ENCODE data around the gene LEFTY1. TPM values are rescaled to one million over a fixed set of nuclear protein-coding genes. Genes with fewer than 3 reads are reported as not detected.

Gene LEFTY1
- total and polyA plus RNA-seq, 9 of the 15 experiments (the other 6 are each of a cell fraction or from before 2014, with no cell fraction given), result 0.07 to 0.24 (median 0.17) TPM; not detected in 5

GRCh38 chr1:225923692-225924555 is 35.0 kb upstream of the LEFTY1 start, which contains the start of gene PYCR2 (continued):
- peak; percentile 98 to 99 for TF ChIP-seq MNT (conservative IDR thresholded peaks at IDR 0.05)
- TF ChIP-seq E2F5 (CRISPR knock-in tag; IDR thresholded peaks at IDR 0.05), result peak; percentile 74; the same call in 1 of the 2 replicates
- TF ChIP-seq LEF1 (IDR thresholded peaks at IDR 0.05), result no peak
- peak; percentile 91 for TF ChIP-seq POLR2AphosphoS5 (IDR thresholded peaks at IDR 0.05; ENCODE audit: control insufficient read depth, insufficient read depth, low read depth, low read length)
- TF ChIP-seq ZSCAN29 (IDR thresholded peaks at IDR 0.05), result 0 out of 2 replicates have a peak, but pooled peaks have one; percentile 18
- no peak for TF ChIP-seq HNRNPUL1 (IDR thresholded peaks at IDR 0.05; ENCODE audit: low read length)
- no peak for TF ChIP-seq CUX1 (CRISPR knock-in tag; IDR thresholded peaks at IDR 0.05)
- peak; percentile 56 for TF ChIP-seq ARID1B (IDR thresholded peaks at IDR 0.05)
- TF ChIP-seq HMG20A (CRISPR knock-in tag; conservative IDR thresholded peaks at IDR 0.05), result no peak
- TF ChIP-seq KDM1A (IDR thresholded peaks at IDR 0.05), result no peak
- TF ChIP-seq ZNF717 (CRISPR knock-in tag; IDR thresholded peaks at IDR 0.05), result no peak
- peak; percentile 75; the same call in 1 of the 2 replicates for TF ChIP-seq NR2F6 (CRISPR knock-in tag; IDR thresholded peaks at IDR 0.05)
- peak; percentile 84 for TF ChIP-seq L3MBTL2 (IDR thresholded peaks at IDR 0.05)
- TF ChIP-seq U2AF2 (optimal IDR thresholded peaks at IDR 0.05; ENCODE audit: low read depth, low read length), result no peak
- TF ChIP-seq E2F6 (IDR thresholded peaks at IDR 0.05; ENCODE audit: borderline replicate concordance in 1 of 2, extremely low read depth in 1 of 2, insufficient read depth in 1 of 2, insufficient read length in 1 of 2, low read depth in 1 of 2, low read length in 1 of 2, poor library complexity in 1 of 2, severe bottlenecking in 1 of 2), result peak; percentile 62 to 80
- peak; percentile 81 for TF ChIP-seq SAP30 (IDR thresholded peaks at IDR 0.05; ENCODE audit: borderline replicate concordance, insufficient read depth, low read depth, low read length, poor library complexity, severe bottlenecking)
- TF ChIP-seq FOXP1 (CRISPR knock-in tag; IDR thresholded peaks at IDR 0.05), result peak; percentile 10; the same call in 1 of the 2 replicates

Data from K562 (cell line).